NB4 (cell line): Measurements from ENCODE around the gene CACNA1A.

ENCODE experiments used
- MAX ChIP-seq: IDR thresholded peaks from 2 replicates; pipeline ENCODE4 v1.6.1; 2011; ENCODE audit warnings: low read depth, low read length
- MYC ChIP-seq: IDR thresholded peaks from 2 replicates; pipeline ENCODE4 v1.6.1; 2011; ENCODE audit warnings: low read depth, low read length
- POLR2A ChIP-seq: IDR thresholded peaks from 2 replicates; pipeline ENCODE4 v1.6.1; 2011; ENCODE audit warnings: mild to moderate bottlenecking; ENCODE audit not compliant: insufficient read length; ENCODE audit errors: extremely low read depth
- TF ChIP-seq, protein P1 (sequence below): IDR thresholded peaks from one replicate; pipeline ENCODE4 v1.5.1; 2012; ENCODE audit warnings: low read depth, low read length

DNA sequence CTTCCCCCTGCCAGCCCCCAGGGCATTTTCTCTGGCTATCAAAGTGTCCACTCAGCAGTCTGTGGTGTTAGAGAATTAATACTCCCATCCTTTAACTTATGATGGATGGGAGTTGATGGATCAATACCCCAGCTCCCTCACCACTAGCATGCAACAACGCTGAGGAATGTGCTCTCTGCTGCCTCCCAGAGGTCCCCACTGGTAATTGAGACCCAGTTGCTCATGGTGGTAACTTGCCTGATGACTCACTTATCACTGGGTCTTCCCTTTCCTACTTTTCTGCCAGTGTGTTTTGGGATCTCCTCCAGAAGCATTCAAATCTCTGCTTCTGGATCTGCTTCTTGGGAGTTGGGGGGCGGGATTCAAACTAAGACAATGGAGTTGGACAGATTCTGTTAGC lies 20.3 kb upstream of the CACNA1A start:
- no peak for TF ChIP-seq POLR2A
- no peak for TF ChIP-seq MAX
- TF ChIP-seq, protein P1, sequence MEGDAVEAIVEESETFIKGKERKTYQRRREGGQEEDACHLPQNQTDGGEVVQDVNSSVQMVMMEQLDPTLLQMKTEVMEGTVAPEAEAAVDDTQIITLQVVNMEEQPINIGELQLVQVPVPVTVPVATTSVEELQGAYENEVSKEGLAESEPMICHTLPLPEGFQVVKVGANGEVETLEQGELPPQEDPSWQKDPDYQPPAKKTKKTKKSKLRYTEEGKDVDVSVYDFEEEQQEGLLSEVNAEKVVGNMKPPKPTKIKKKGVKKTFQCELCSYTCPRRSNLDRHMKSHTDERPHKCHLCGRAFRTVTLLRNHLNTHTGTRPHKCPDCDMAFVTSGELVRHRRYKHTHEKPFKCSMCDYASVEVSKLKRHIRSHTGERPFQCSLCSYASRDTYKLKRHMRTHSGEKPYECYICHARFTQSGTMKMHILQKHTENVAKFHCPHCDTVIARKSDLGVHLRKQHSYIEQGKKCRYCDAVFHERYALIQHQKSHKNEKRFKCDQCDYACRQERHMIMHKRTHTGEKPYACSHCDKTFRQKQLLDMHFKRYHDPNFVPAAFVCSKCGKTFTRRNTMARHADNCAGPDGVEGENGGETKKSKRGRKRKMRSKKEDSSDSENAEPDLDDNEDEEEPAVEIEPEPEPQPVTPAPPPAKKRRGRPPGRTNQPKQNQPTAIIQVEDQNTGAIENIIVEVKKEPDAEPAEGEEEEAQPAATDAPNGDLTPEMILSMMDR: peak; percentile 78
- TF ChIP-seq MYC: no peak
